GM19099 (cell line): ENCODE measurements around the gene CYBC1.

Source experiments
- POLR2A ChIP-seq: IDR thresholded peaks from 3 replicates; pipeline ENCODE4 v1.6.1; 2011; ENCODE audit warnings: low read depth; ENCODE audit not compliant: insufficient read length; ENCODE audit errors: extremely low read depth

Gene CYBC1

GRCh38 chr17:82414548-82415281, 35.8 kb downstream of the CYBC1 start:
- no peak for TF ChIP-seq POLR2A

GRCh38 chr17:82412535-82413520, 37.7 kb downstream of the CYBC1 start:
- no peak for TF ChIP-seq POLR2A

- no peak for TF ChIP-seq POLR2A
These were observed 39.0 kb downstream of the CYBC1 start for GRCh38 chr17:82411396-82412053.

- no peak for TF ChIP-seq POLR2A
These were observed 40.4 kb downstream of the CYBC1 start for GRCh38 chr17:82410014-82410716.

GRCh38 chr17:82408938-82409318, 41.6 kb downstream of the CYBC1 start:
- no peak for TF ChIP-seq POLR2A

- TF ChIP-seq POLR2A, result no peak
These were observed 42.1 kb downstream of the CYBC1 start for GRCh38 chr17:82408288-82408937.

- no peak for TF ChIP-seq POLR2A
These were observed 43.3 kb downstream of the CYBC1 start for GRCh38 chr17:82407255-82407654.

GRCh38 chr17:82406131-82406671, 44.4 kb downstream of the CYBC1 start:
- TF ChIP-seq POLR2A, result no peak

- no peak for TF ChIP-seq POLR2A
These were observed 45.5 kb downstream of the CYBC1 start for GRCh38 chr17:82405051-82405450.

GRCh38 chr17:82403662-82404660, 46.6 kb downstream of the CYBC1 start:
- no peak for TF ChIP-seq POLR2A

- TF ChIP-seq POLR2A, result no peak
These were observed 47.7 kb downstream of the CYBC1 start for GRCh38 chr17:82402865-82403264.

- peak; percentile 29 for TF ChIP-seq POLR2A
These were observed 49.7 kb downstream of the CYBC1 start for GRCh38 chr17:82400830-82401229.

GRCh38 chr17:82400206-82400605, 50.3 kb downstream of the CYBC1 start:
- TF ChIP-seq POLR2A, result no peak
